ENCODE results near the gene TMEM175.

TMEM175 gene

GRCh38 chr4:1003271-1004070 is 71.2 kb downstream of the TMEM175 start:
- H3K27me3 ChIP-seq (ENCODE audit: insufficient read depth, poor library complexity, severe bottlenecking): peaks cover 47% of the 10 kb centered on the region
- no peak overlapping the region for H3K4me3 ChIP-seq (replicated peaks; ENCODE audit: insufficient read depth, low read length)
- TF ChIP-seq, protein P1, sequence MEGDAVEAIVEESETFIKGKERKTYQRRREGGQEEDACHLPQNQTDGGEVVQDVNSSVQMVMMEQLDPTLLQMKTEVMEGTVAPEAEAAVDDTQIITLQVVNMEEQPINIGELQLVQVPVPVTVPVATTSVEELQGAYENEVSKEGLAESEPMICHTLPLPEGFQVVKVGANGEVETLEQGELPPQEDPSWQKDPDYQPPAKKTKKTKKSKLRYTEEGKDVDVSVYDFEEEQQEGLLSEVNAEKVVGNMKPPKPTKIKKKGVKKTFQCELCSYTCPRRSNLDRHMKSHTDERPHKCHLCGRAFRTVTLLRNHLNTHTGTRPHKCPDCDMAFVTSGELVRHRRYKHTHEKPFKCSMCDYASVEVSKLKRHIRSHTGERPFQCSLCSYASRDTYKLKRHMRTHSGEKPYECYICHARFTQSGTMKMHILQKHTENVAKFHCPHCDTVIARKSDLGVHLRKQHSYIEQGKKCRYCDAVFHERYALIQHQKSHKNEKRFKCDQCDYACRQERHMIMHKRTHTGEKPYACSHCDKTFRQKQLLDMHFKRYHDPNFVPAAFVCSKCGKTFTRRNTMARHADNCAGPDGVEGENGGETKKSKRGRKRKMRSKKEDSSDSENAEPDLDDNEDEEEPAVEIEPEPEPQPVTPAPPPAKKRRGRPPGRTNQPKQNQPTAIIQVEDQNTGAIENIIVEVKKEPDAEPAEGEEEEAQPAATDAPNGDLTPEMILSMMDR (IDR thresholded peaks at IDR 0.05; ENCODE audit: insufficient read depth, low read length): no peak
- TF ChIP-seq POLR2AphosphoS5 (IDR thresholded peaks at IDR 0.05; ENCODE audit: low read depth) (no peak), GABPA (IDR thresholded peaks at IDR 0.05; ENCODE audit: low read depth) (no peak), SPI1 (IDR thresholded peaks at IDR 0.05; ENCODE audit: borderline replicate concordance, low read depth) (no peak)
- no peak overlapping the region for H3K27ac ChIP-seq (replicated peaks)
- DNase-seq (ENCODE audit: low read depth in 1 of 2, low spot score in 1 of 2): no peak

DNA sequence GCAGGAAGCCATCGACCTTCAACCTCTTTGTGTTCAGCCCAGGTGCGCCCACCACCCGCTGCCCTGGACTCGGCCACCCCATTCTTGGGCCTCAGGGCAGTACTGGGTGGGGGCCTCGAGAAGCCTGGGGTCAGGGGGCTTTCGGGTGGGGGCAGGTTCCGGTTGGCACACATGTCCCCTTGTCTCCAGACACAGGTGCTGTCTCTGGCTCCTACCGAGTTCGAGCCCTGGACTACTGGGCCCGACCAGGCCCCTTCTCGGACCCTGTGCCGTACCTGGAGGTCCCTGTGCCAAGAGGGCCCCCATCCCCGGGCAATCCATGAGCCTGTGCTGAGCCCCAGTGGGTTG is 71.8 kb downstream of the TMEM175 start:
- no peak overlapping the region for H3K27ac ChIP-seq (replicated peaks)
- no peak overlapping the region for H3K4me3 ChIP-seq (replicated peaks; ENCODE audit: insufficient read depth, low read length)
- DNase-seq (ENCODE audit: low read depth in 1 of 2, low spot score in 1 of 2): no peak
- TF ChIP-seq, protein P1 (IDR thresholded peaks at IDR 0.05; ENCODE audit: insufficient read depth, low read length): no peak
- no peak for TF ChIP-seq GABPA (IDR thresholded peaks at IDR 0.05; ENCODE audit: low read depth)
- TF ChIP-seq SPI1 (IDR thresholded peaks at IDR 0.05; ENCODE audit: borderline replicate concordance, low read depth): no peak
- peaks cover 48% of the 10 kb centered on the region for H3K27me3 ChIP-seq (ENCODE audit: insufficient read depth, poor library complexity, severe bottlenecking)

DNA sequence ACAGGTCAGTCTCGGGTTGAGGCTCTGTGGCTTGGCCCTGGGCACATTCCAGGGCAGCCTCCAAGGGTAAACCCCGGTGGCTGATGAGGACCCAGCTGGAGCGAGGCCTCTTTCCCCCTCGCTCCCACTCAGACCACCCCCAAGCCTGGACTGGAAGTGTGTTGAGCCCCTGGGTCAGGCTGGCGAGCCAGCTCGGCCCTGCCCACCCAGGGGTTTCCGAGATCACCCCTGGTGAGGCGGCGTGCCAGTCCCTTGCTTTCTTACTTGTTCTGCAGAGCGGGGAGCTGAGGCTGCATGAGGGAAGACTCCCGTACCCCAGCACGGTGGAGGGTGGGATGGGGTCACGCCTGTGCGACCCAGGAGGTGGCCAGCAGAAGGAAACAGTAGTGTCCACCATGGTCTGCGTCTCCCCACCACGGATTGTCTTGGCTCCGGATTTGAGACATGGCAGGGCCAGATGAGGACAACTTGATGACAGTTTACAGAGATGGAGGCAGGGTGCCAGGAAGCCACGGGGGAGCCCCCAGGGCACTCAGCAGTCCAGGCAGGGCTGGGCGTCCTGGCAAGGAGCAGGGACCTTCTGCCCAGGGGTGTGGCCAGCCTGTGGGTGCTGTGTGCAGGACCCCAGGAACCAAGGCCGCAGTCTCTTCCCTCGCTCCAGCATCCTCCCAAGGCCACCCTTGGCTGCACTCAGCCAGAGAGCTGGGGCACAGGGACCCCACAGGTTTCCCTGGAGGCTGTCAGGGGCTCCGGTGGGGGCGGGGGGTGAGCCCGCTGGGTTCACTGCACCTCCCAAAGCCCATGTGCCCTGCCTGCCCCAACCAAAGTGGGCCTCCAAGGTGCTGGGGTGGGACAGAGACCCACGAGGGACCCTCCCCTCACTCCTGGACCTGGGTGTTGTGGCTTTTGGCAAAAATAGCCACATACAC is 72.6 kb downstream of the TMEM175 start:
- DNase-seq (ENCODE audit: low read depth in 1 of 2, low spot score in 1 of 2): no peak
- Histone ChIP-seq H3K4me3 (replicated peaks; ENCODE audit: insufficient read depth, low read length) (no peak overlapping the region), H3K27ac (replicated peaks) (no peak overlapping the region), H3K27me3 (ENCODE audit: insufficient read depth, poor library complexity, severe bottlenecking) (peaks cover 45% of the 10 kb centered on the region)
- TF ChIP-seq, protein P1 (IDR thresholded peaks at IDR 0.05; ENCODE audit: insufficient read depth, low read length): no peak
- TF ChIP-seq POLR2AphosphoS5 (IDR thresholded peaks at IDR 0.05; ENCODE audit: low read depth) (no peak), SPI1 (IDR thresholded peaks at IDR 0.05; ENCODE audit: borderline replicate concordance, low read depth) (no peak), GABPA (IDR thresholded peaks at IDR 0.05; ENCODE audit: low read depth) (no peak)
- TF ChIP-seq, protein P2, sequence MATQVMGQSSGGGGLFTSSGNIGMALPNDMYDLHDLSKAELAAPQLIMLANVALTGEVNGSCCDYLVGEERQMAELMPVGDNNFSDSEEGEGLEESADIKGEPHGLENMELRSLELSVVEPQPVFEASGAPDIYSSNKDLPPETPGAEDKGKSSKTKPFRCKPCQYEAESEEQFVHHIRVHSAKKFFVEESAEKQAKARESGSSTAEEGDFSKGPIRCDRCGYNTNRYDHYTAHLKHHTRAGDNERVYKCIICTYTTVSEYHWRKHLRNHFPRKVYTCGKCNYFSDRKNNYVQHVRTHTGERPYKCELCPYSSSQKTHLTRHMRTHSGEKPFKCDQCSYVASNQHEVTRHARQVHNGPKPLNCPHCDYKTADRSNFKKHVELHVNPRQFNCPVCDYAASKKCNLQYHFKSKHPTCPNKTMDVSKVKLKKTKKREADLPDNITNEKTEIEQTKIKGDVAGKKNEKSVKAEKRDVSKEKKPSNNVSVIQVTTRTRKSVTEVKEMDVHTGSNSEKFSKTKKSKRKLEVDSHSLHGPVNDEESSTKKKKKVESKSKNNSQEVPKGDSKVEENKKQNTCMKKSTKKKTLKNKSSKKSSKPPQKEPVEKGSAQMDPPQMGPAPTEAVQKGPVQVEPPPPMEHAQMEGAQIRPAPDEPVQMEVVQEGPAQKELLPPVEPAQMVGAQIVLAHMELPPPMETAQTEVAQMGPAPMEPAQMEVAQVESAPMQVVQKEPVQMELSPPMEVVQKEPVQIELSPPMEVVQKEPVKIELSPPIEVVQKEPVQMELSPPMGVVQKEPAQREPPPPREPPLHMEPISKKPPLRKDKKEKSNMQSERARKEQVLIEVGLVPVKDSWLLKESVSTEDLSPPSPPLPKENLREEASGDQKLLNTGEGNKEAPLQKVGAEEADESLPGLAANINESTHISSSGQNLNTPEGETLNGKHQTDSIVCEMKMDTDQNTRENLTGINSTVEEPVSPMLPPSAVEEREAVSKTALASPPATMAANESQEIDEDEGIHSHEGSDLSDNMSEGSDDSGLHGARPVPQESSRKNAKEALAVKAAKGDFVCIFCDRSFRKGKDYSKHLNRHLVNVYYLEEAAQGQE (IDR thresholded peaks at IDR 0.05; ENCODE audit: insufficient replicate concordance, low read depth): no peak

GRCh38 chr4:1006856-1007255 is 74.6 kb downstream of the TMEM175 start:
- TF ChIP-seq, protein P2 (IDR thresholded peaks at IDR 0.05; ENCODE audit: insufficient replicate concordance, low read depth): no peak
- TF ChIP-seq POLR2AphosphoS5 (IDR thresholded peaks at IDR 0.05; ENCODE audit: low read depth) (no peak), GABPA (IDR thresholded peaks at IDR 0.05; ENCODE audit: low read depth) (no peak), SPI1 (IDR thresholded peaks at IDR 0.05; ENCODE audit: borderline replicate concordance, low read depth) (no peak)
- TF ChIP-seq, protein P1 (IDR thresholded peaks at IDR 0.05; ENCODE audit: insufficient read depth, low read length): no peak
- peaks cover 29% of the 10 kb centered on the region for H3K27me3 ChIP-seq (ENCODE audit: insufficient read depth, poor library complexity, severe bottlenecking)
- no peak overlapping the region for H3K27ac ChIP-seq (replicated peaks)
- DNase-seq (ENCODE audit: low read depth in 1 of 2, low spot score in 1 of 2): no peak
- no peak overlapping the region for H3K4me3 ChIP-seq (replicated peaks; ENCODE audit: insufficient read depth, low read length)

Measured in HL-60 (cell line).